Colonic mucosa (tissue), 4 donors: Measurements from ENCODE around the gene C20orf173. TPM values are rescaled to one million over a fixed set of nuclear protein-coding genes. Genes with fewer than 3 reads are reported as not detected.

ENCODE experiments used
- DNase-seq: peaks from one replicate; pipeline ENCODE4 v3.0.0-alpha.2; 2020
- H3K27ac ChIP-seq: fragments of 200-600 bp; one replicate; pipeline ENCODE4 v1.8.0; 2021
- H3K27me3 ChIP-seq: fragments of 200-600 bp; one replicate; pipeline ENCODE4 v1.8.0; 2021
- H3K36me3 ChIP-seq: fragments of 200-600 bp; one replicate; pipeline ENCODE4 v1.8.0; 2021
- H3K4me1 ChIP-seq: fragments of 200-600 bp; one replicate; pipeline ENCODE4 v1.8.0; 2021; ENCODE audit warnings: mild to moderate bottlenecking
- H3K4me3 ChIP-seq: fragments of 200-600 bp; one replicate; pipeline ENCODE4 v1.8.0; 2021
- H3K9ac ChIP-seq, 2 donors: one replicate each; pipeline ENCODE4 v1.7.0; 2013; ENCODE audit warnings: control low read depth in 2 of 2, low read depth in 2 of 2, low read length in 2 of 2
- H3K9me3 ChIP-seq: fragments of 200-600 bp; one replicate; pipeline ENCODE4 v1.8.0; 2021
- CTCF ChIP-seq: fragments of 200-600 bp; IDR thresholded peaks from one replicate; pipeline ENCODE4 v1.8.0; 2022; ENCODE audit warnings: antibody characterized with exemption, mild to moderate bottlenecking
- intact Hi-C: fragments of 100-400 bp; cut with DNase I; formaldehyde crosslinking; loops from one replicate; pipeline ENCODE4 v1.14.1; 2022
- total RNA-seq, 2 donors: library from RNA; stranded (reverse); fragmentation: NEBNext Ultra II Directional in 1 of 2; extraction: Animal tissue kit (Norgen Biotek cat#: 25700) in 1 of 2; gene quantifications; one replicate each; pipeline ENCODE4 v1.2.1, GENCODE V29; 2021
- donor health status: healthy.
- donor health status: DM: no; HTN: no; CAD: no.
- donor health status: DM: no; HTN: no; CAD: no.

C20orf173 gene
- total RNA-seq, 2 donors from 2014 or later: not detected

GRCh38 chr20:35506179-35506578 is 23.3 kb downstream of the C20orf173 start:
- intact Hi-C loops: no loop called here
- no peak for TF ChIP-seq CTCF
- no peak for DNase-seq
- Histone ChIP-seq H3K4me3 (no peak overlapping the region), H3K36me3 (no peaks in the 10 kb centered on the region), H3K27me3 (no peaks in the 10 kb centered on the region), H3K27ac (no peak overlapping the region), H3K9me3 (no peaks in the 10 kb centered on the region), H3K9ac (no peak overlapping the region), H3K4me1 (no peaks in the 10 kb centered on the region)

GRCh38 chr20:35504751-35505150 is 24.7 kb downstream of the C20orf173 start:
- H3K36me3 ChIP-seq: no peaks in the 10 kb centered on the region
- H3K4me3 ChIP-seq: no peak overlapping the region
- H3K4me1 ChIP-seq: no peaks in the 10 kb centered on the region
- no peak overlapping the region for H3K9ac ChIP-seq
- no peaks in the 10 kb centered on the region for H3K9me3 ChIP-seq
- no peak for DNase-seq
- no peak for TF ChIP-seq CTCF
- intact Hi-C loops: no loop called here
- no peak overlapping the region for H3K27ac ChIP-seq
- no peaks in the 10 kb centered on the region for H3K27me3 ChIP-seq

GRCh38 chr20:35503841-35504561 is 25.5 kb downstream of the C20orf173 start:
- no peak for DNase-seq

DNA sequence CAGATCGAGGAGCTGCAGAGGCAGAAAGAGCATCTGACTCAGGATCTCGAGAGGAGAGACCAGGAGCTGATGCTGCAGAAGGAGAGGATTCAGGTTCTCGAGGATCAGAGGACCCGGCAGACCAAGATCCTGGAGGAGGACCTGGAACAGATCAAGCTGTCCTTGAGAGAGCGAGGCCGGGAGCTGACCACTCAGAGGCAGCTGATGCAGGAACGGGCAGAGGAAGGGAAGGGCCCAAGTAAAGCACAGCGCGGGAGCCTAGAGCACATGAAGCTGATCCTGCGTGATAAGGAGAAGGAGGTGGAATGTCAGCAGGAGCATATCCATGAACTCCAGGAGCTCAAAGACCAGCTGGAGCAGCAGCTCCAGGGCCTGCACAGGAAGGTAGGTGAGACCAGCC is 26.2 kb downstream of the C20orf173 start:
- Histone ChIP-seq H3K27me3 (no peaks in the 10 kb centered on the region), H3K4me1 (no peaks in the 10 kb centered on the region), H3K9ac (no peak overlapping the region), H3K36me3 (no peaks in the 10 kb centered on the region), H3K27ac (no peak overlapping the region), H3K4me3 (no peak overlapping the region), H3K9me3 (no peaks in the 10 kb centered on the region)
- no peak for DNase-seq
- no peak for TF ChIP-seq CTCF
- intact Hi-C loops: no loop called here

More at GRCh38 chr20:35503841-35504561, 25.5 kb downstream of the C20orf173 start:
- no peaks in the 10 kb centered on the region for H3K36me3 ChIP-seq
- TF ChIP-seq CTCF: no peak
- no peak overlapping the region for H3K9ac ChIP-seq
- H3K9me3 ChIP-seq: no peaks in the 10 kb centered on the region
- no peak overlapping the region for H3K27ac ChIP-seq
- H3K4me1 ChIP-seq: no peaks in the 10 kb centered on the region
- intact Hi-C loops: no loop called here
- no peaks in the 10 kb centered on the region for H3K27me3 ChIP-seq
- H3K4me3 ChIP-seq: no peak overlapping the region

DNA sequence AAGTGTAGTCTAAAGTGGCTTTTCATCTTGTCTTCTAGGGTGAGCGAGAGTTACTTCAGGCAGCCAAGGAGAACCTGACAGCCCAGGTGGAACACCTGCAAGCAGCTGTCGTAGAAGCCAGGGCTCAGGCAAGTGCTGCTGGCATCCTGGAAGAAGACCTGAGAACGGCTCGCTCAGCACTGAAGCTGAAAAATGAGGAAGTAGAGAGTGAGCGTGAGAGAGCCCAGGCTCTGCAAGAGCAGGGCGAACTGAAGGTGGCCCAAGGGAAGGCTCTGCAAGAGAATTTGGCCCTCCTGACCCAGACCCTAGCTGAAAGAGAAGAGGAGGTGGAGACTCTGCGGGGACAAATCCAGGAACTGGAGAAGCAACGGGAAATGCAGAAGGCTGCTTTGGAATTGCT is 27.1 kb downstream of the C20orf173 start:
- intact Hi-C loops: no loop called here
- Histone ChIP-seq H3K4me1 (no peaks in the 10 kb centered on the region), H3K36me3 (no peaks in the 10 kb centered on the region), H3K9ac (no peak overlapping the region), H3K27ac (no peak overlapping the region), H3K4me3 (no peak overlapping the region), H3K9me3 (no peaks in the 10 kb centered on the region), H3K27me3 (no peaks in the 10 kb centered on the region)
- DNase-seq: no peak
- no peak for TF ChIP-seq CTCF
